CD4-positive, alpha-beta T cell (primary cell): ENCODE data around the gene NECAP2. TPM values are rescaled to one million over a fixed set of nuclear protein-coding genes. Genes with fewer than 3 reads are reported as not detected.

Source experiments
- ATAC-seq: fragments of 200-7000 bp; cut with Tn5 transposase; one replicate; pipeline ENCODE4 v1.10.0; 2022; ENCODE audit warnings: mild to moderate bottlenecking; ENCODE audit not compliant: poor library complexity
- CTCF ChIA-PET: fragments of 350-600 bp; sonication (Branson Sonifier 250); formaldehyde crosslinking; loops from one replicate; lab custom pipeline; 2021; ENCODE audit warnings: antibody characterized with exemption, inconsistent platforms; lab: Charles Lee
- POLR2A ChIA-PET: fragments of 350-600 bp; sonication (Branson Sonifier 250); formaldehyde crosslinking; loops from one replicate; lab custom pipeline; 2021; ENCODE audit warnings: antibody characterized with exemption, inconsistent platforms; lab: Charles Lee
- DNase-seq, 14 experiments: peaks; one replicate each; pipeline ENCODE4 v3.0.0-alpha.2; 2013 to 2020; ENCODE audit warnings: mixed read lengths in 2 of 14
- H3K27ac ChIP-seq, 2 donors: one replicate each; pipeline versions ENCODE4 v1.5.1 to v1.7.0; 2013; ENCODE audit warnings: low read length in 2 of 2, low read depth in 1 of 2, mild to moderate bottlenecking in 1 of 2
- H3K27me3 ChIP-seq, 2 experiments: 1 replicate in 1 of 2; 2 replicates in 1 of 2; pipeline versions ENCODE4 v1.6.1 to v1.7.0; 2013; ENCODE audit warnings: low read length in 2 of 2, control low read depth in 1 of 2, mild to moderate bottlenecking in 1 of 2, moderate library complexity in 1 of 2; ENCODE audit not compliant: insufficient read depth in 2 of 2, control insufficient read depth in 1 of 2
- H3K36me3 ChIP-seq: one replicate; pipeline ENCODE4 v1.6.1; 2013; ENCODE audit warnings: low read length, control low read depth; ENCODE audit not compliant: insufficient read depth
- H3K4me1 ChIP-seq: one replicate; pipeline ENCODE4 v1.6.1; 2013; ENCODE audit warnings: low read length, control low read depth; ENCODE audit not compliant: insufficient read depth
- H3K4me3 ChIP-seq: one replicate; pipeline ENCODE4 v1.5.1; 2013; ENCODE audit warnings: mild to moderate bottlenecking, low read length, moderate library complexity
- H3K9me3 ChIP-seq, 2 experiments: 1 replicate in 1 of 2; 2 replicates in 1 of 2; pipeline versions ENCODE4 v1.6.1 to v1.7.0; 2013; ENCODE audit warnings: low read length in 2 of 2, mild to moderate bottlenecking in 2 of 2, control low read depth in 1 of 2, moderate library complexity in 1 of 2; ENCODE audit not compliant: control insufficient read depth in 1 of 2, insufficient read depth in 1 of 2
- H3K27ac Mint-ChIP-seq: one replicate; pipeline ENCODE4 v1.8.0; 2020; ENCODE audit warnings: mixed read lengths
- H3K27me3 Mint-ChIP-seq: one replicate; pipeline ENCODE4 v1.8.0; 2021; ENCODE audit warnings: mixed read lengths
- H3K36me3 Mint-ChIP-seq: one replicate; pipeline ENCODE4 v1.8.0; 2021; ENCODE audit warnings: low read depth, mixed read lengths
- H3K4me1 Mint-ChIP-seq: one replicate; pipeline ENCODE4 v1.8.0; 2021; ENCODE audit warnings: low read depth, mixed read lengths
- H3K4me3 Mint-ChIP-seq: one replicate; pipeline ENCODE4 v1.8.0; 2020; ENCODE audit warnings: mild to moderate bottlenecking, mixed read lengths
- H3K9me3 Mint-ChIP-seq: one replicate; pipeline ENCODE4 v1.8.0; 2020; ENCODE audit warnings: mixed read lengths
- CTCF ChIP-seq: fragments of 200-600 bp; IDR thresholded peaks from one replicate; pipeline ENCODE4 v1.8.0; 2022; ENCODE audit warnings: antibody characterized with exemption, mild to moderate bottlenecking
- intact Hi-C, 2 experiments: fragments of 100-400 bp; cut with DNase I in 1 of 2; cut with micrococcal nuclease in 1 of 2; formaldehyde crosslinking; loops; one replicate each; pipeline versions ENCODE4 v1.15.1 to v1.9.0; 2023 to 2025; cut with DNase I, micrococcal nuclease
- total RNA-seq, 174 experiments: library from RNA in 2 of 174; stranded (reverse) in 2 of 174; gene quantifications; one replicate each; pipeline ENCODE4 v1.2.3 and lab custom pipeline; 2021 to 2026

The NECAP2 gene
- total RNA-seq, 2 experiments from 2014 or later, result 65.8 to 66.0 TPM

- intact Hi-C loops, result no loop called here
- CTCF ChIA-PET, result no interaction called here
- no peaks in the 10 kb centered on the region for H3K36me3 Mint-ChIP-seq
- no peak for TF ChIP-seq CTCF
- no peaks in the 10 kb centered on the region for H3K9me3 Mint-ChIP-seq
- H3K4me1 ChIP-seq, result no peaks in the 10 kb centered on the region
- H3K27ac ChIP-seq, result no peak overlapping the region
- no peak overlapping the region for H3K27ac Mint-ChIP-seq
- no peak overlapping the region for H3K4me3 Mint-ChIP-seq
- peaks cover 0 to 2% of the 10 kb centered on the region in 2 experiments for H3K27me3 ChIP-seq
- no peaks in the 10 kb centered on the region for H3K27me3 Mint-ChIP-seq
- no peaks in the 10 kb centered on the region for H3K36me3 ChIP-seq
- no peak for DNase-seq
- H3K4me3 ChIP-seq, result no peak overlapping the region
- no peaks in the 10 kb centered on the region for H3K9me3 ChIP-seq
- POLR2A ChIA-PET, result no interaction called here
- H3K4me1 Mint-ChIP-seq, result no peaks in the 10 kb centered on the region
- no peak for ATAC-seq
Observed at GRCh38 chr1:16434007-16434406, 6.5 kb upstream of the NECAP2 start.

GRCh38 chr1:16434501-16434900 is 6.0 kb upstream of the NECAP2 start:
- H3K36me3 ChIP-seq, result no peaks in the 10 kb centered on the region
- H3K9me3 Mint-ChIP-seq, result no peaks in the 10 kb centered on the region
- H3K4me1 ChIP-seq, result no peaks in the 10 kb centered on the region
- H3K4me3 ChIP-seq, result no peak overlapping the region
- POLR2A ChIA-PET, result no interaction called here
- no peaks in the 10 kb centered on the region for H3K36me3 Mint-ChIP-seq
- no peak for TF ChIP-seq CTCF
- no peak overlapping the region for H3K27ac Mint-ChIP-seq
- CTCF ChIA-PET, result no interaction called here
- no peak for ATAC-seq
- intact Hi-C loops, result no loop called here
- peaks cover 0 to 2% of the 10 kb centered on the region in 2 experiments for H3K27me3 ChIP-seq
- H3K4me3 Mint-ChIP-seq, result no peak overlapping the region
- no peaks in the 10 kb centered on the region for H3K4me1 Mint-ChIP-seq
- no peak for DNase-seq
- H3K27me3 Mint-ChIP-seq, result no peaks in the 10 kb centered on the region
- no peaks in the 10 kb centered on the region for H3K9me3 ChIP-seq
- no peak overlapping the region for H3K27ac ChIP-seq

- H3K9me3 ChIP-seq, result no peaks in the 10 kb centered on the region
- H3K27ac ChIP-seq, result no peak within 1 kb of the TSS
- no peak within 1 kb of the TSS for H3K4me3 Mint-ChIP-seq
- no peak for DNase-seq
- no peak within 1 kb of the TSS for H3K4me3 ChIP-seq
- H3K36me3 Mint-ChIP-seq, result peaks cover 19% of the 10 kb centered on the region
- H3K4me1 Mint-ChIP-seq, result peaks cover 16% of the 10 kb centered on the region
- H3K27me3 ChIP-seq, result peaks cover 0 to 2% of the 10 kb centered on the region in 2 experiments
- H3K36me3 ChIP-seq, result peaks cover under 1% of the 10 kb centered on the region
- no peak for ATAC-seq
- peaks cover 13% of the 10 kb centered on the region for H3K4me1 ChIP-seq
- no peaks in the 10 kb centered on the region for H3K9me3 Mint-ChIP-seq
- H3K27ac Mint-ChIP-seq, result no peak within 1 kb of the TSS
- intact Hi-C loops, result no loop called here
- ChIA-PET POLR2A (no interaction called here), CTCF (no interaction called here)
- no peaks in the 10 kb centered on the region for H3K27me3 Mint-ChIP-seq
- TF ChIP-seq CTCF, result no peak
Observed at GRCh38 chr1:16436946-16437474, 3.5 kb upstream of the NECAP2 start, which contains the start of gene SPATA21. Gene SPATA21, minus strand, starts transcription at chr1:16437424. Its CDS starts 6,053 bp downstream, at chr1:16431371.
